Fibroblast of skin of left quadriceps (primary cell): ENCODE data around the gene XIRP2.
"Not testable (repeated sequence)": the region's sequence is repeated elsewhere in the genome, so short reads cannot be mapped to it uniquely, and the experiment has no call there.

Source experiments
- DNase-seq, 2 experiments: peaks; one replicate each; pipeline ENCODE4 v3.0.0-alpha.2; 2013; ENCODE audit warnings: low read depth in 2 of 2

Gene XIRP2

GRCh38 chr2:167048829-167049228 is 160.5 kb downstream of the XIRP2 start:
- no peak for DNase-seq

GRCh38 chr2:167049659-167050058 is 161.4 kb downstream of the XIRP2 start:
- DNase-seq, result no peak

GRCh38 chr2:167052825-167053224 is 164.5 kb downstream of the XIRP2 start:
- DNase-seq, result no peak

GRCh38 chr2:167054881-167055280 is 166.6 kb downstream of the XIRP2 start:
- no peak for DNase-seq

GRCh38 chr2:167057446-167057845 is 169.2 kb downstream of the XIRP2 start:
- DNase-seq, result no peak

GRCh38 chr2:167059173-167059572 is 170.9 kb downstream of the XIRP2 start:
- DNase-seq, result no peak

GRCh38 chr2:167069855-167070254 is 181.6 kb downstream of the XIRP2 start:
- no peak for DNase-seq

GRCh38 chr2:167075708-167076107 is 187.4 kb downstream of the XIRP2 start:
- DNase-seq, result not testable (repeated sequence)

GRCh38 chr2:167098931-167099330 is 210.7 kb downstream of the XIRP2 start:
- DNase-seq, result not testable (repeated sequence)

- DNase-seq, result no peak
Observed at GRCh38 chr2:167100506-167100905, 212.2 kb downstream of the XIRP2 start.

- no peak for DNase-seq
Observed at GRCh38 chr2:167103028-167103756, 214.9 kb downstream of the XIRP2 start.

GRCh38 chr2:167103757-167104133 is 215.5 kb downstream of the XIRP2 start:
- DNase-seq, result no peak

GRCh38 chr2:167104691-167105090 is 216.4 kb downstream of the XIRP2 start:
- DNase-seq, result no peak

- not testable (repeated sequence) for DNase-seq
Observed at GRCh38 chr2:167109682-167110081, 221.4 kb downstream of the XIRP2 start.

- no peak for DNase-seq
Observed at GRCh38 chr2:167110345-167110744, 222.1 kb downstream of the XIRP2 start.

- no peak for DNase-seq
Observed at GRCh38 chr2:167114018-167114417, 225.7 kb downstream of the XIRP2 start.

- DNase-seq, result no peak
Observed at GRCh38 chr2:167115541-167115940, 227.3 kb downstream of the XIRP2 start.

- no peak for DNase-seq
Observed at GRCh38 chr2:167122389-167122788, 234.1 kb downstream of the XIRP2 start.

GRCh38 chr2:167126165-167126564 is 237.9 kb downstream of the XIRP2 start:
- DNase-seq, result no peak

GRCh38 chr2:167127135-167127534 is 238.9 kb downstream of the XIRP2 start:
- no peak for DNase-seq

GRCh38 chr2:167128130-167128529 is 239.8 kb downstream of the XIRP2 start:
- DNase-seq, result no peak

- no peak for DNase-seq
Observed at GRCh38 chr2:167132066-167132465, 243.8 kb downstream of the XIRP2 start.

- DNase-seq, result no peak
Observed at GRCh38 chr2:167132906-167133555, 244.8 kb downstream of the XIRP2 start.
